ENCODE data around the gene SOCS4. TPM values are rescaled to one million over a fixed set of nuclear protein-coding genes. Genes with fewer than 3 reads are reported as not detected.
"Not testable (repeated sequence)": the region's sequence is repeated elsewhere in the genome, so short reads cannot be mapped to it uniquely, and the experiment has no call there.

Gene SOCS4
- total RNA-seq, 1 donor from 2014 or later, result 20.1 TPM

- no peak for DNase-seq (ENCODE audit: extremely low spot score, unreplicated experiment)
- peaks cover 35% of the 10 kb centered on the region for H3K36me3 Mint-ChIP-seq (ENCODE audit: unreplicated experiment)
- no peaks in the 10 kb centered on the region for H3K9me3 Mint-ChIP-seq (ENCODE audit: unreplicated experiment)
- no peak for TF ChIP-seq CTCF (IDR thresholded peaks at IDR 0.05)
- H3K4me3 Mint-ChIP-seq (ENCODE audit: unreplicated experiment), result no peak overlapping the region
- H3K4me1 Mint-ChIP-seq (ENCODE audit: unreplicated experiment), result peaks cover 18% of the 10 kb centered on the region
- no peak overlapping the region for H3K27ac Mint-ChIP-seq (ENCODE audit: unreplicated experiment)
- H3K27me3 Mint-ChIP-seq (ENCODE audit: unreplicated experiment), result no peaks in the 10 kb centered on the region
Measured at GRCh38 chr14:55057919-55058318, 30.9 kb downstream of the SOCS4 start.

- Mint-ChIP-seq H3K27me3 (ENCODE audit: unreplicated experiment) (no peaks in the 10 kb centered on the region), H3K4me1 (ENCODE audit: unreplicated experiment) (peaks cover 13% of the 10 kb centered on the region), H3K9me3 (ENCODE audit: unreplicated experiment) (no peaks in the 10 kb centered on the region), H3K36me3 (ENCODE audit: unreplicated experiment) (peaks cover 37% of the 10 kb centered on the region), H3K4me3 (ENCODE audit: unreplicated experiment) (no peak overlapping the region), H3K27ac (ENCODE audit: unreplicated experiment) (no peak overlapping the region)
- DNase-seq (ENCODE audit: extremely low spot score, unreplicated experiment), result no peak
- TF ChIP-seq CTCF (IDR thresholded peaks at IDR 0.05), result no peak
Measured at GRCh38 chr14:55059333-55059732, 32.3 kb downstream of the SOCS4 start.

- H3K27me3 Mint-ChIP-seq (ENCODE audit: unreplicated experiment), result no peaks in the 10 kb centered on the region
Measured at GRCh38 chr14:55062517-55063351, 35.7 kb downstream of the SOCS4 start.

GRCh38 chr14:55064896-55065295 lies 37.9 kb downstream of the SOCS4 start:
- DNase-seq (ENCODE audit: extremely low spot score, unreplicated experiment); H3K9me3 Mint-ChIP-seq (ENCODE audit: unreplicated experiment); H3K4me3 Mint-ChIP-seq (ENCODE audit: unreplicated experiment); H3K27me3 Mint-ChIP-seq (ENCODE audit: unreplicated experiment): not testable (repeated sequence)
- H3K4me1 Mint-ChIP-seq (ENCODE audit: unreplicated experiment), result peaks cover 12% of the 10 kb centered on the region
- peak overlapping the region; percentile 19 for H3K27ac Mint-ChIP-seq (ENCODE audit: unreplicated experiment)
- H3K36me3 Mint-ChIP-seq (ENCODE audit: unreplicated experiment), result peaks cover 50% of the 10 kb centered on the region

More at GRCh38 chr14:55062517-55063351, 35.7 kb downstream of the SOCS4 start:
- H3K9me3 Mint-ChIP-seq (ENCODE audit: unreplicated experiment), result no peaks in the 10 kb centered on the region
- H3K4me1 Mint-ChIP-seq (ENCODE audit: unreplicated experiment), result peaks cover 15% of the 10 kb centered on the region
- no peak for TF ChIP-seq CTCF (IDR thresholded peaks at IDR 0.05)
- no peak overlapping the region for H3K4me3 Mint-ChIP-seq (ENCODE audit: unreplicated experiment)
- peaks cover 56% of the 10 kb centered on the region for H3K36me3 Mint-ChIP-seq (ENCODE audit: unreplicated experiment)
- no peak for DNase-seq (ENCODE audit: extremely low spot score, unreplicated experiment)
- H3K27ac Mint-ChIP-seq (ENCODE audit: unreplicated experiment), result peak overlapping the region; percentile 47

- H3K27me3 Mint-ChIP-seq (ENCODE audit: unreplicated experiment), result no peaks in the 10 kb centered on the region
- peaks cover 50% of the 10 kb centered on the region for H3K36me3 Mint-ChIP-seq (ENCODE audit: unreplicated experiment)
- H3K27ac Mint-ChIP-seq (ENCODE audit: unreplicated experiment), result no peak overlapping the region
Measured at GRCh38 chr14:55065411-55065810, 38.4 kb downstream of the SOCS4 start.

More at GRCh38 chr14:55065411-55065810, 38.4 kb downstream of the SOCS4 start:
- H3K4me1 Mint-ChIP-seq (ENCODE audit: unreplicated experiment), result peaks cover 12% of the 10 kb centered on the region
- no peaks in the 10 kb centered on the region for H3K9me3 Mint-ChIP-seq (ENCODE audit: unreplicated experiment)
- no peak for DNase-seq (ENCODE audit: extremely low spot score, unreplicated experiment)
- no peak for TF ChIP-seq CTCF (IDR thresholded peaks at IDR 0.05)
- H3K4me3 Mint-ChIP-seq (ENCODE audit: unreplicated experiment), result no peak overlapping the region

Data from osteocyte (in vitro differentiated cells).